Measurements from ENCODE around the gene ZC2HC1C. TPM values are rescaled to one million over a fixed set of nuclear protein-coding genes. Genes with fewer than 3 reads are reported as not detected.

ZC2HC1C gene
- total and polyA plus RNA-seq, 5 donors from 2014 or later = 0.49 to 0.99 (median 0.88) TPM; not detected in 1

DNA sequence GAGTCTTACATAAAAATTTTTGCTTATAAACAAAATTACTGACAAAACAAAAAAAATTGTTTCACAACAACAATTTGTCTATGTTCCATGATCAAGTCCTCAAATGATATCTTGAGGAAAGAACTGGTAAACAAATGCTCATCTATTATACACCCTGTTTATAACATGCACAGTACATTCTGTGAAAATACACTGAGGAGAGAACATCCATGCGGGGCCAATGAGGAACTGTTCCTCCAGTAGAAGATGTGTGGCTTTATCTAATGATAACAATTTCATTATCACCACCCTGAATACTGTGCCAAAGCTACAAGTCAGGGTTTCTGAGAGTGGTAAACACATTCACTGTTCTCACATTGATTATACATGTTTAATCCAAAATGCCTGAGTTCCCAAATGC is 28.9 kb upstream of the ZC2HC1C start:
- Mint-ChIP-seq H3K9me3 (no peaks in the 10 kb centered on the region), H3K36me3 (peaks cover 34% of the 10 kb centered on the region), H3K27ac (no peak overlapping the region), H3K4me3 (no peak overlapping the region), H3K4me1 (peaks cover 8 to 21% (median 15%) of the 10 kb centered on the region in 4 donors), H3K27me3 (no peaks in the 10 kb centered on the region)
- Histone ChIP-seq H3K27ac (ENCODE audit: insufficient read depth, low read length, poor library complexity, severe bottlenecking) (no peak overlapping the region), H3K9me3 (ENCODE audit: control insufficient read depth in 2 of 2, low read length in 2 of 2) (no peaks in the 10 kb centered on the region), H3K36me3 (ENCODE audit: control insufficient read depth, insufficient read depth, low read length) (peaks cover 21% of the 10 kb centered on the region), H3K27me3 (ENCODE audit: control insufficient read depth, insufficient read depth, low read length) (no peaks in the 10 kb centered on the region), H3K4me1 (ENCODE audit: control insufficient read depth, insufficient read depth, low read length, poor library complexity, severe bottlenecking) (no peaks in the 10 kb centered on the region), H3K4me3 (ENCODE audit: low read depth, low read length) (no peak overlapping the region)
- no peak for ATAC-seq (ENCODE audit: low read depth in 2 of 2)
- DNase-seq = no peak

DNA sequence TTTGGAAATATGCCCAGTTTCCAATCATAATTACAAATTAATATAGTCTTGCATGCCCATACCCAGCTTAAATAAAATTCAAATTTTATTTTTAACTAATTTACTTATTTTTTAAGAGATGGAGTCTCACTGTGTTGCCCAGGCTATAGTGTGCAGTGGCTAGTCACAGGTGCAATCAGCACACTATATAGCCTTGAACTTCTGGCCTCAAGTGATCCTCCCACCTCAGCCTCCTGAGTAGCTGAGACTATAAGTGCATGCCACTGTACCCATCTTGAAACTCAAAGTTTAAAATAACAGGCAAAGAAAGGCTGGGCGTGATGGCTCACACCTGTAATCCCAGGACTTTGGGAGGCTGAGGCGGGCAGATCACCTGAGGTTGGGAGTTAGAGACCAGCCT is 28.5 kb upstream of the ZC2HC1C start:
- Histone ChIP-seq H3K27ac (ENCODE audit: insufficient read depth, low read length, poor library complexity, severe bottlenecking) (no peak overlapping the region), H3K36me3 (ENCODE audit: control insufficient read depth, insufficient read depth, low read length) (peaks cover 21% of the 10 kb centered on the region), H3K27me3 (ENCODE audit: control insufficient read depth, insufficient read depth, low read length) (no peaks in the 10 kb centered on the region), H3K4me1 (ENCODE audit: control insufficient read depth, insufficient read depth, low read length, poor library complexity, severe bottlenecking) (no peaks in the 10 kb centered on the region), H3K4me3 (ENCODE audit: low read depth, low read length) (no peak overlapping the region), H3K9me3 (ENCODE audit: control insufficient read depth in 2 of 2, low read length in 2 of 2) (no peaks in the 10 kb centered on the region)
- no peak for ATAC-seq (ENCODE audit: low read depth in 2 of 2)
- peaks cover 11 to 25% (median 19%) of the 10 kb centered on the region in 4 donors for H3K4me1 Mint-ChIP-seq
- peak overlapping the region in 1 of 3 donors; percentile 32 for H3K27ac Mint-ChIP-seq
- H3K9me3 Mint-ChIP-seq = no peaks in the 10 kb centered on the region
- H3K27me3 Mint-ChIP-seq = no peaks in the 10 kb centered on the region
- H3K36me3 Mint-ChIP-seq = peaks cover 30% of the 10 kb centered on the region
- no peak for DNase-seq
- no peak overlapping the region for H3K4me3 Mint-ChIP-seq

DNA sequence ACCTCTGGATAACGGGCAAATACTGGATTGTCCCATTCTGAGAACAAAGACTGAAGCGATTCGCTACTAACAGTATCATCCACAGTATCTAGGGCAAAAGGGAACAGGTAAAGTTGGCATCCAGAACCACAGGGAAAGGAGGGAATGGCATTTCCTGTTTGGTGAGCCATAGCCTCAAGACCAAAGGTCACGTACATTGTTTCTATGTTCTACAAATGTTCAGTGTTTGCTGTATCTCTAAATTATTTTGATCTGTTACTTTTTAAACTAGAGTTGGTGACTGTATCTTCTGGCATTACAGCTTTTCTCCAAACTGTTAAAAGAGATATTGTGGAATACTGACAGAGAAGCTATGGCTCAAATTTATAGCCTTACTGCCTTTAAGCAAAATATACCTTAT is 27.8 kb upstream of the ZC2HC1C start:
- ATAC-seq (ENCODE audit: low read depth in 2 of 2) (no peak), DNase-seq (no peak)
- Histone ChIP-seq H3K27ac (ENCODE audit: insufficient read depth, low read length, poor library complexity, severe bottlenecking) (no peak overlapping the region), H3K27me3 (ENCODE audit: control insufficient read depth, insufficient read depth, low read length) (no peaks in the 10 kb centered on the region), H3K36me3 (ENCODE audit: control insufficient read depth, insufficient read depth, low read length) (peaks cover 21% of the 10 kb centered on the region), H3K9me3 (ENCODE audit: control insufficient read depth in 2 of 2, low read length in 2 of 2) (no peaks in the 10 kb centered on the region), H3K4me3 (ENCODE audit: low read depth, low read length) (no peak overlapping the region), H3K4me1 (ENCODE audit: control insufficient read depth, insufficient read depth, low read length, poor library complexity, severe bottlenecking) (no peaks in the 10 kb centered on the region)
- no peaks in the 10 kb centered on the region for H3K9me3 Mint-ChIP-seq
- H3K36me3 Mint-ChIP-seq = peaks cover 26% of the 10 kb centered on the region
- no peak overlapping the region for H3K4me3 Mint-ChIP-seq
- peaks cover 14 to 32% (median 22%) of the 10 kb centered on the region in 4 donors for H3K4me1 Mint-ChIP-seq
- H3K27ac Mint-ChIP-seq = no peak overlapping the region
- H3K27me3 Mint-ChIP-seq = no peaks in the 10 kb centered on the region

DNA sequence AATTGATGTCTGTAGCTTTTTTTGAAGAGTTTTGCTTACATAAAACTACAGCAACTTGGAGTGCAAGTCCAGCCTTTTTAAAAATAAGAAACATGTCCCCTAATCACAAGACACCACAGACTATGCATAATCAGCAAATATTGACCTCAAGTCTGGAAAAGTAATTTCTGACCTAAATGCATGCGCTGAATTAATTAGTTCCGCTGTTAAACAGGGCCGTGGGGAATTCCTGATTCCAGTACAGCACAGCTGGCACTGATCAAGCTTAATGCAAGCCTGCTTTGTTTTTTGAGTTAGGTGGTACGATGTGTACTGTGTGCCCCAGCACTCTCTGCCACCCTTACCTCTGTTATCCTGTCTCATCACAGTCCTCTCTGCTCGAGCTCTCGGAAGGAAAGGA is 27.4 kb upstream of the ZC2HC1C start:
- Histone ChIP-seq H3K9me3 (ENCODE audit: control insufficient read depth in 2 of 2, low read length in 2 of 2) (no peaks in the 10 kb centered on the region), H3K27ac (ENCODE audit: insufficient read depth, low read length, poor library complexity, severe bottlenecking) (no peak overlapping the region), H3K27me3 (ENCODE audit: control insufficient read depth, insufficient read depth, low read length) (no peaks in the 10 kb centered on the region), H3K4me3 (ENCODE audit: low read depth, low read length) (no peak overlapping the region), H3K36me3 (ENCODE audit: control insufficient read depth, insufficient read depth, low read length) (peaks cover 19% of the 10 kb centered on the region), H3K4me1 (ENCODE audit: control insufficient read depth, insufficient read depth, low read length, poor library complexity, severe bottlenecking) (no peaks in the 10 kb centered on the region)
- peaks cover 14 to 36% (median 24%) of the 10 kb centered on the region in 4 donors for H3K4me1 Mint-ChIP-seq
- no peak overlapping the region for H3K27ac Mint-ChIP-seq
- peaks cover 24% of the 10 kb centered on the region for H3K36me3 Mint-ChIP-seq
- DNase-seq (no peak), ATAC-seq (ENCODE audit: low read depth in 2 of 2) (no peak)
- H3K9me3 Mint-ChIP-seq = no peaks in the 10 kb centered on the region
- no peaks in the 10 kb centered on the region for H3K27me3 Mint-ChIP-seq
- no peak overlapping the region for H3K4me3 Mint-ChIP-seq

DNA sequence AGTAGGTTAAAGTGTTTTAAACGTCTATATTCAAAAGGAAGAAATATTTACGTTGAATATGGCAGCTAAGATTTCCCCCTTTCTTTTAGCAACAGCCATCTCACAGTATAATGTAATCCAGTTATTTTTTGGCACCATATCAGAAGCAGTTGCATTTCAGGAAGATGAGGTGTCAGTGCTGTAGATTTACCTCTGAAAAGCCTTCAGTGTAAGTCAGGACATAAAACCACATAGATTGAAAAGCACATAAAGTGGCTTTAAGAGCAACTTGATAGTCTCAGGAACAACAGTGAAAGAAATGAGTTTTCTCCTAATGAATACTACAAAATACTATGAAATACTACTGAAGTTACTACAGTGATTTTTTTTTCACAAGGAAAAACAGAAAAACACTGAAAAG is 25.1 kb upstream of the ZC2HC1C start:
- Histone ChIP-seq H3K27me3 (ENCODE audit: control insufficient read depth, insufficient read depth, low read length) (no peaks in the 10 kb centered on the region), H3K9me3 (ENCODE audit: control insufficient read depth in 2 of 2, low read length in 2 of 2) (no peaks in the 10 kb centered on the region), H3K27ac (ENCODE audit: insufficient read depth, low read length, poor library complexity, severe bottlenecking) (no peak overlapping the region), H3K36me3 (ENCODE audit: control insufficient read depth, insufficient read depth, low read length) (peaks cover 9% of the 10 kb centered on the region), H3K4me3 (ENCODE audit: low read depth, low read length) (no peak overlapping the region), H3K4me1 (ENCODE audit: control insufficient read depth, insufficient read depth, low read length, poor library complexity, severe bottlenecking) (no peaks in the 10 kb centered on the region)
- H3K36me3 Mint-ChIP-seq = peaks cover 28% of the 10 kb centered on the region
- H3K27ac Mint-ChIP-seq = no peak overlapping the region
- H3K27me3 Mint-ChIP-seq = no peaks in the 10 kb centered on the region
- ATAC-seq (ENCODE audit: low read depth in 2 of 2) (no peak), DNase-seq (no peak)
- no peaks in the 10 kb centered on the region for H3K9me3 Mint-ChIP-seq
- no peak overlapping the region for H3K4me3 Mint-ChIP-seq
- peaks cover 18 to 55% (median 38%) of the 10 kb centered on the region in 4 donors for H3K4me1 Mint-ChIP-seq

DNA sequence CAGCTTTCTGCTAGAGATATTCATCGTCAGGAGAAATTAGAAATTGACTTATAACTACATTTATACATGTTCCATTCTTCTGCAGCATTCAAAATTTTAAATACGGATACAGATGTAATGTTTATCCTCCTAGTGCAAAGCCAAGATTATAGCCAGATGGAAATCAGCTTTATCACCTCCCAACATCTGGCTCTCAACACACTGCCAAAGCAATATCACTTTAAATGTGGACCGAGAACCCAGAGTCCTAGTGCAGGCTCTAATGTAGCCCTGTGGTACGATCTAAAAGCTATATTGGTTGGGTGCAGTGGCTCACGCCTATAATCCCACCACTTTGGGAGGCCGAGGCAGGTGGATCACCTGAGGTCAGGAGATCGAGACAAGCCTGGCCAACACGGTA is 24.7 kb upstream of the ZC2HC1C start:
- no peak overlapping the region for H3K4me3 ChIP-seq (ENCODE audit: low read depth, low read length)
- no peaks in the 10 kb centered on the region for H3K27me3 Mint-ChIP-seq
- no peak for DNase-seq
- H3K4me3 Mint-ChIP-seq = peak overlapping the region in 1 of 4 donors; percentile 28
- peaks cover 3% of the 10 kb centered on the region for H3K4me1 ChIP-seq (ENCODE audit: control insufficient read depth, insufficient read depth, low read length, poor library complexity, severe bottlenecking)
- peaks cover 8% of the 10 kb centered on the region for H3K36me3 ChIP-seq (ENCODE audit: control insufficient read depth, insufficient read depth, low read length)
- H3K9me3 ChIP-seq (ENCODE audit: control insufficient read depth in 2 of 2, low read length in 2 of 2) = no peaks in the 10 kb centered on the region
- H3K27ac Mint-ChIP-seq = no peak overlapping the region
- H3K36me3 Mint-ChIP-seq = peaks cover 30% of the 10 kb centered on the region
- no peak overlapping the region for H3K27ac ChIP-seq (ENCODE audit: insufficient read depth, low read length, poor library complexity, severe bottlenecking)
- peaks cover 21 to 60% (median 42%) of the 10 kb centered on the region in 4 donors for H3K4me1 Mint-ChIP-seq
- H3K9me3 Mint-ChIP-seq = no peaks in the 10 kb centered on the region
- ATAC-seq (ENCODE audit: low read depth in 2 of 2) = no peak
- H3K27me3 ChIP-seq (ENCODE audit: control insufficient read depth, insufficient read depth, low read length) = no peaks in the 10 kb centered on the region

DNA sequence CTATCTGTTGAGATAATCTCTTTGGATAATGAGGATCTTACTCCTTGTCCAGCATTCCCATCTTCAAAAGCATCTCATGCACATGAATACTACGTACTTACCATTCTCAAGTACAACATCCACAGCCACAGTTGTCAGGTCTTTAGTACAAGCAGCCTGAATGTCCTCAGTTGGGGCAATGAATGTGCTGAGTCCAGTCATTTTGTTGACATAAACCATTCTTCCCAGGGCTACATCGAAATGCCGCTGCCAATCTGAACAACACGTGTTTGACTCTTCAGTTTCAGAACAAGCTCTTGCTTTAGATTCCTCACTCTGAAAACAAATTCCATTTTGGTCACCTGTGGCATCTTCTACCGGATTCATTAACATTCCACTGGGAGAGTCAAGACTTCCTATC is 23.2 kb upstream of the ZC2HC1C start:
- Mint-ChIP-seq H3K4me1 (peaks cover 27 to 72% (median 51%) of the 10 kb centered on the region in 4 donors), H3K36me3 (peaks cover 27% of the 10 kb centered on the region), H3K4me3 (no peak overlapping the region), H3K27ac (no peak overlapping the region), H3K27me3 (peaks cover 5% of the 10 kb centered on the region), H3K9me3 (no peaks in the 10 kb centered on the region)
- ATAC-seq (ENCODE audit: low read depth in 2 of 2) (no peak), DNase-seq (no peak)
- Histone ChIP-seq H3K27ac (ENCODE audit: insufficient read depth, low read length, poor library complexity, severe bottlenecking) (no peak overlapping the region), H3K4me3 (ENCODE audit: low read depth, low read length) (no peak overlapping the region), H3K27me3 (ENCODE audit: control insufficient read depth, insufficient read depth, low read length) (no peaks in the 10 kb centered on the region), H3K36me3 (ENCODE audit: control insufficient read depth, insufficient read depth, low read length) (peaks cover 8% of the 10 kb centered on the region), H3K9me3 (ENCODE audit: control insufficient read depth in 2 of 2, low read length in 2 of 2) (no peaks in the 10 kb centered on the region), H3K4me1 (ENCODE audit: control insufficient read depth, insufficient read depth, low read length, poor library complexity, severe bottlenecking) (peaks cover 17% of the 10 kb centered on the region)

DNA sequence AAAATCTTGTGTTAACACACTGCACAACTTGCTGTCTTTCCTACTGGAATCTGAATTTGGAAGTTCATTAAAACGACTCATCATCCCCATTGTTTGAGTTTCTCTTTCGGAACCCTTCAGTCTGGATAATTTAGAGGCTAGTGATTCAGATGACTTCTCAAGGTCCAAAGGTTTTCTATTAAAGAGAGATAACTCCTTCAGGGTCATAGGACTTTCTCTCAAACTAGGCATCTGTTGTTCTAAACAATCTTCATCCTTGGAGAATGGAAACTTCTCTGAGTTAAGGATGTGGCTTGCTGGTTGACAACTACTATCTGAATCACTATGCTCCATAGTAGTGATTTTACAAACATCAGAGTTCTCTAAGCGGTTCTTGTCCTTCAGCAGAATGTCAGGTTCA is 22.5 kb upstream of the ZC2HC1C start:
- peaks cover 29 to 76% (median 52%) of the 10 kb centered on the region in 4 donors for H3K4me1 Mint-ChIP-seq
- peaks cover 26% of the 10 kb centered on the region for H3K36me3 Mint-ChIP-seq
- no peak overlapping the region for H3K27ac Mint-ChIP-seq
- Histone ChIP-seq H3K4me1 (ENCODE audit: control insufficient read depth, insufficient read depth, low read length, poor library complexity, severe bottlenecking) (peaks cover 20% of the 10 kb centered on the region), H3K27ac (ENCODE audit: insufficient read depth, low read length, poor library complexity, severe bottlenecking) (no peak overlapping the region), H3K27me3 (ENCODE audit: control insufficient read depth, insufficient read depth, low read length) (no peaks in the 10 kb centered on the region), H3K4me3 (ENCODE audit: low read depth, low read length) (no peak overlapping the region), H3K9me3 (ENCODE audit: control insufficient read depth in 2 of 2, low read length in 2 of 2) (no peaks in the 10 kb centered on the region), H3K36me3 (ENCODE audit: control insufficient read depth, insufficient read depth, low read length) (peaks cover 4% of the 10 kb centered on the region)
- peak overlapping the region in 1 of 4 donors; percentile 24 for H3K4me3 Mint-ChIP-seq
- no peak for DNase-seq
- H3K9me3 Mint-ChIP-seq = no peaks in the 10 kb centered on the region
- peaks cover 5% of the 10 kb centered on the region for H3K27me3 Mint-ChIP-seq
- ATAC-seq (ENCODE audit: low read depth in 2 of 2) = no peak

Data from CD4-positive, CD25-positive, alpha-beta regulatory T cell (primary cell).